Mucosa of rectum (tissue), 2 donors: ENCODE measurements around the gene PTPN23.

ENCODE experiments used
- H3K27ac ChIP-seq, 2 donors: one replicate each; pipeline ENCODE4 v1.7.0; 2013; ENCODE audit warnings: inconsistent platforms in 2 of 2, low read depth in 2 of 2, low read length in 2 of 2
- H3K27me3 ChIP-seq, 2 donors: one replicate each; pipeline ENCODE4 v1.7.0; 2013; ENCODE audit warnings: low read length in 2 of 2; ENCODE audit not compliant: control insufficient read depth in 2 of 2, insufficient read depth in 2 of 2
- H3K36me3 ChIP-seq, 2 donors: one replicate each; pipeline ENCODE4 v1.7.0; 2013; ENCODE audit warnings: low read length in 2 of 2; ENCODE audit not compliant: control insufficient read depth in 2 of 2, insufficient read depth in 2 of 2
- H3K4me1 ChIP-seq, 2 donors: one replicate each; pipeline ENCODE4 v1.7.0; 2013; ENCODE audit warnings: low read length in 2 of 2, mild to moderate bottlenecking in 1 of 2; ENCODE audit not compliant: control insufficient read depth in 2 of 2, insufficient read depth in 2 of 2
- H3K4me3 ChIP-seq, 2 donors: one replicate each; pipeline ENCODE4 v1.7.0; 2013; ENCODE audit warnings: low read length in 2 of 2
- H3K9ac ChIP-seq, 2 donors: one replicate each; pipeline ENCODE4 v1.7.0; 2013; ENCODE audit warnings: low read length in 2 of 2, low read depth in 1 of 2, mild to moderate bottlenecking in 1 of 2
- H3K9me3 ChIP-seq, 2 donors: one replicate each; pipeline ENCODE4 v1.7.0; 2013; ENCODE audit warnings: low read length in 2 of 2; ENCODE audit not compliant: control insufficient read depth in 2 of 2
- donor health status: healthy.
- donor health status: Normal muscosa, but diverticular disease.

Gene PTPN23

GRCh38 chr3:47405820-47406761 lies 25.3 kb downstream of the PTPN23 start:
- Histone ChIP-seq H3K36me3 (peaks cover 38 to 41% of the 10 kb centered on the region in 2 donors), H3K4me3 (no peak overlapping the region), H3K9ac (no peak overlapping the region), H3K9me3 (no peaks in the 10 kb centered on the region), H3K4me1 (peaks cover 3 to 6% of the 10 kb centered on the region in 2 donors), H3K27me3 (no peaks in the 10 kb centered on the region), H3K27ac (no peak overlapping the region)

- H3K36me3 ChIP-seq, result peaks cover 44 to 47% of the 10 kb centered on the region in 2 donors
- H3K4me3 ChIP-seq, result no peak overlapping the region
- H3K27ac ChIP-seq, result no peak overlapping the region
- no peaks in the 10 kb centered on the region for H3K9me3 ChIP-seq
- H3K9ac ChIP-seq, result no peak overlapping the region
- peaks cover 3 to 6% of the 10 kb centered on the region in 2 donors for H3K4me1 ChIP-seq
- no peaks in the 10 kb centered on the region for H3K27me3 ChIP-seq
Observed at GRCh38 chr3:47406762-47407149, 25.9 kb downstream of the PTPN23 start.

GRCh38 chr3:47407237-47407636 lies 26.4 kb downstream of the PTPN23 start:
- no peak overlapping the region for H3K4me3 ChIP-seq
- no peak overlapping the region for H3K9ac ChIP-seq
- peaks cover 3 to 6% of the 10 kb centered on the region in 2 donors for H3K4me1 ChIP-seq
- H3K9me3 ChIP-seq, result no peaks in the 10 kb centered on the region
- peaks cover 48 to 52% of the 10 kb centered on the region in 2 donors for H3K36me3 ChIP-seq
- H3K27me3 ChIP-seq, result no peaks in the 10 kb centered on the region
- no peak overlapping the region for H3K27ac ChIP-seq

GRCh38 chr3:47407896-47408838 lies 27.3 kb downstream of the PTPN23 start:
- Histone ChIP-seq H3K4me3 (no peak overlapping the region), H3K4me1 (peaks cover 3 to 6% of the 10 kb centered on the region in 2 donors), H3K9me3 (no peaks in the 10 kb centered on the region), H3K27ac (no peak overlapping the region), H3K9ac (no peak overlapping the region), H3K36me3 (peaks cover 56 to 59% of the 10 kb centered on the region in 2 donors), H3K27me3 (no peaks in the 10 kb centered on the region)

GRCh38 chr3:47408839-47409229 lies 28.0 kb downstream of the PTPN23 start:
- Histone ChIP-seq H3K27me3 (no peaks in the 10 kb centered on the region), H3K27ac (no peak overlapping the region), H3K4me3 (no peak overlapping the region), H3K36me3 (peaks cover 61 to 62% of the 10 kb centered on the region in 2 donors), H3K4me1 (peaks cover 3 to 6% of the 10 kb centered on the region in 2 donors), H3K9me3 (no peaks in the 10 kb centered on the region), H3K9ac (no peak overlapping the region)

GRCh38 chr3:47409284-47409683 lies 28.5 kb downstream of the PTPN23 start:
- Histone ChIP-seq H3K36me3 (peaks cover 66% of the 10 kb centered on the region in 2 donors), H3K9me3 (no peaks in the 10 kb centered on the region), H3K27ac (no peak overlapping the region), H3K4me1 (peaks cover 3 to 6% of the 10 kb centered on the region in 2 donors), H3K4me3 (no peak overlapping the region), H3K27me3 (no peaks in the 10 kb centered on the region), H3K9ac (no peak overlapping the region)

GRCh38 chr3:47409688-47410416 lies 29.0 kb downstream of the PTPN23 start:
- Histone ChIP-seq H3K27ac (no peak overlapping the region), H3K27me3 (no peaks in the 10 kb centered on the region), H3K9me3 (no peaks in the 10 kb centered on the region), H3K9ac (no peak overlapping the region), H3K4me3 (no peak overlapping the region), H3K36me3 (peaks cover 68 to 70% of the 10 kb centered on the region in 2 donors), H3K4me1 (peaks cover 3% of the 10 kb centered on the region in 2 donors)

GRCh38 chr3:47410417-47410720 lies 29.5 kb downstream of the PTPN23 start:
- no peak overlapping the region for H3K4me3 ChIP-seq
- H3K9me3 ChIP-seq, result no peaks in the 10 kb centered on the region
- H3K36me3 ChIP-seq, result peaks cover 70 to 75% of the 10 kb centered on the region in 2 donors

GRCh38 chr3:47410801-47411646 lies 30.2 kb downstream of the PTPN23 start:
- H3K27ac ChIP-seq, result no peak overlapping the region
- H3K27me3 ChIP-seq, result no peaks in the 10 kb centered on the region
- no peak overlapping the region for H3K9ac ChIP-seq
- peaks cover 0 to 3% of the 10 kb centered on the region in 2 donors for H3K4me1 ChIP-seq
- peaks cover 76 to 80% of the 10 kb centered on the region in 2 donors for H3K36me3 ChIP-seq
- no peaks in the 10 kb centered on the region for H3K9me3 ChIP-seq
- no peak overlapping the region for H3K4me3 ChIP-seq

More at GRCh38 chr3:47410417-47410720, 29.5 kb downstream of the PTPN23 start:
- Histone ChIP-seq H3K27me3 (no peaks in the 10 kb centered on the region), H3K9ac (no peak overlapping the region), H3K27ac (no peak overlapping the region), H3K4me1 (peaks cover 0 to 3% of the 10 kb centered on the region in 2 donors)
